Keratinocyte (primary cell): ENCODE results near the gene WWC2. TPM values are rescaled to one million over a fixed set of nuclear protein-coding genes. Genes with fewer than 3 reads are reported as not detected.
A peak's percentile ranks its signal among the peaks of the same experiment; 100 is the strongest.

Experiments
- DNase-seq: peaks from one replicate; pipeline ENCODE4 v3.0.0-alpha.2; 2011; ENCODE audit warnings: low read depth, missing footprints, low spot score
- FAIRE-seq: peaks from 2 replicates; lab custom pipeline; 2011; peaks lifted over from hg19 to GRCh38; lab: Jason Lieb, UNC
- H2AFZ ChIP-seq: 2 replicates; pipeline ENCODE4 v1.6.0; 2012; ENCODE audit warnings: low read length, control low read depth, inconsistent platforms; ENCODE audit not compliant: control insufficient read depth
- H3K27ac ChIP-seq: 2 replicates; pipeline ENCODE4 v1.5.1; 2011; ENCODE audit warnings: low read length; ENCODE audit not compliant: control insufficient read depth, insufficient read depth
- H3K27me3 ChIP-seq: 3 replicates; pipeline ENCODE4 v1.6.0; 2011; ENCODE audit warnings: low read length; ENCODE audit not compliant: control insufficient read depth, insufficient read depth; ENCODE audit errors: extremely low read depth
- H3K36me3 ChIP-seq, 2 experiments: 2 replicates in 1 of 2; 3 replicates in 1 of 2; pipeline ENCODE4 v1.5.1; 2011; ENCODE audit warnings: low read length in 2 of 2, mild to moderate bottlenecking in 1 of 2; ENCODE audit not compliant: control insufficient read depth in 2 of 2, insufficient read depth in 2 of 2; ENCODE audit errors: extremely low read depth in 1 of 2
- H3K4me1 ChIP-seq: 3 replicates; pipeline ENCODE4 v1.5.1; 2011; ENCODE audit warnings: low read length; ENCODE audit not compliant: control insufficient read depth, insufficient read depth; ENCODE audit errors: extremely low read depth
- H3K4me2 ChIP-seq: 3 replicates; pipeline ENCODE4 v1.6.0; 2011; ENCODE audit warnings: low read depth, low read length; ENCODE audit not compliant: control insufficient read depth, insufficient read depth; ENCODE audit errors: extremely low read depth
- H3K4me3 ChIP-seq, 3 experiments: fragments of 200-600 bp in 1 of 3; sonication (generic) in 1 of 3; 2 replicates in 2 of 3; 3 replicates in 1 of 3; pipeline ENCODE4 v1.5.1; 2011 to 2016; ENCODE audit warnings: low read length in 3 of 3, mild to moderate bottlenecking in 3 of 3, control low read depth in 2 of 3, inconsistent platforms in 1 of 3, low read depth in 1 of 3, mixed read lengths in 1 of 3, mixed run types in 1 of 3, moderate library complexity in 1 of 3; ENCODE audit not compliant: control insufficient read depth in 2 of 3, insufficient read depth in 2 of 3; ENCODE audit errors: extremely low read depth in 1 of 3
- H3K79me2 ChIP-seq: 2 replicates; pipeline ENCODE4 v1.6.0; 2012; ENCODE audit warnings: low read length; ENCODE audit not compliant: control insufficient read depth, insufficient read depth
- H3K9ac ChIP-seq: 3 replicates; pipeline ENCODE4 v1.6.0; 2011; ENCODE audit warnings: low read length; ENCODE audit not compliant: control insufficient read depth, insufficient read depth; ENCODE audit errors: extremely low read depth
- H3K9me1 ChIP-seq: 3 replicates; pipeline ENCODE4 v1.6.0; 2011; ENCODE audit warnings: low read length; ENCODE audit not compliant: control insufficient read depth, insufficient read depth; ENCODE audit errors: extremely low read depth
- H3K9me3 ChIP-seq: 2 replicates; pipeline ENCODE4 v1.5.1; 2012; ENCODE audit warnings: low read depth, low read length; ENCODE audit not compliant: control insufficient read depth
- H4K20me1 ChIP-seq: 3 replicates; pipeline ENCODE4 v1.6.0; 2011; ENCODE audit warnings: low read length; ENCODE audit not compliant: control insufficient read depth, insufficient read depth; ENCODE audit errors: extremely low read depth
- CTCF ChIP-seq, 3 experiments: IDR thresholded peaks in 1 of 3; conservative IDR thresholded peaks in 1 of 3; optimal IDR thresholded peaks in 1 of 3; 2 replicates in 2 of 3; 3 replicates in 1 of 3; pipeline versions ENCODE3 to v1.5.1; 2011; ENCODE audit warnings: low read length in 3 of 3, mild to moderate bottlenecking in 3 of 3, moderate library complexity in 2 of 3, control low read depth in 1 of 3, inconsistent platforms in 1 of 3; ENCODE audit not compliant: insufficient read depth in 2 of 3; ENCODE audit errors: extremely low read depth in 1 of 3
- EZH2 ChIP-seq: IDR thresholded peaks from one replicate; pipeline ENCODE4 v1.6.1; 2012; ENCODE audit warnings: inconsistent platforms, mild to moderate bottlenecking, low read length, moderate library complexity
- dilution Hi-C: fragments of 300-500 bp; cut with MboI; formaldehyde crosslinking; loops from one replicate; pipeline ENCODE4 v1.7.0; 2020; ENCODE audit warnings: low sequenced_read_pairs; ENCODE audit not compliant: extremely low pct_ligation_motif_present
- polyA plus RNA-seq, 5 experiments: library from polyadenylated mRNA; depleted of rRNA in 3 of 5; stranded (reverse) in 3 of 5; stranded (forward) in 1 of 5; unstranded in 1 of 5; fragments of >200 nt; gene quantifications; 1 replicate in 1 of 5; 2 replicates in 3 of 5; 3 replicates in 1 of 5; pipeline versions ENCODE4 v1.2.1 to v1.2.3, GENCODE V29; 2011 to 2012; ENCODE audit warnings: missing spikeins in 2 of 5, low read depth in 1 of 5, low replicate concordance in 1 of 5

Gene WWC2
- polyA plus RNA-seq, 1 donor (not counting 4 experiments of a cell fraction or from before 2014, with no cell fraction given), result 15.4 TPM

GRCh38 chr4:183111452-183111885 is 12.4 kb downstream of the WWC2 start:
- H3K4me2 ChIP-seq, result no peak overlapping the region
- H3K79me2 ChIP-seq, result peaks cover 93% of the 10 kb centered on the region
- DNase-seq, result no peak
- TF ChIP-seq CTCF (optimal IDR thresholded peaks at IDR 0.05 in 1 of 3, IDR thresholded peaks at IDR 0.05 in 1 of 3, conservative IDR thresholded peaks at IDR 0.05 in 1 of 3; ENCODE audit: extremely low read depth in 1 of 3, insufficient read depth in 2 of 3, low read length in 3 of 3) (no peak), EZH2 (no peak)
- peaks cover 13% of the 10 kb centered on the region for H3K4me1 ChIP-seq
- H3K36me3 ChIP-seq, result no peaks in the 10 kb centered on the region
- no peak overlapping the region for H3K27ac ChIP-seq
- H3K9ac ChIP-seq, result no peak overlapping the region
- dilution Hi-C loops, result no loop called here
- FAIRE-seq, result no peak
- no peaks in the 10 kb centered on the region for H3K9me3 ChIP-seq
- no peak overlapping the region for H3K4me3 ChIP-seq
- peaks cover 2% of the 10 kb centered on the region for H3K9me1 ChIP-seq
- no peaks in the 10 kb centered on the region for H4K20me1 ChIP-seq
- no peaks in the 10 kb centered on the region for H3K27me3 ChIP-seq
- H2AFZ ChIP-seq, result no peak overlapping the region

GRCh38 chr4:183118141-183118540 is 19.1 kb downstream of the WWC2 start:
- Histone ChIP-seq H3K4me3 (peak overlapping the region in 1 of 3 experiments; percentile 29), H3K9ac (no peak overlapping the region), H2AFZ (no peak overlapping the region), H3K9me3 (no peaks in the 10 kb centered on the region), H3K27me3 (no peaks in the 10 kb centered on the region), H3K36me3 (no peaks in the 10 kb centered on the region), H3K27ac (no peak overlapping the region), H3K79me2 (peaks cover 89% of the 10 kb centered on the region), H3K4me1 (peaks cover 14% of the 10 kb centered on the region), H3K4me2 (peak overlapping the region; percentile 55), H4K20me1 (no peaks in the 10 kb centered on the region), H3K9me1 (no peaks in the 10 kb centered on the region)
- FAIRE-seq (no peak), DNase-seq (no peak)
- dilution Hi-C loops, result no loop called here
- TF ChIP-seq EZH2, result no peak
- TF ChIP-seq CTCF (optimal IDR thresholded peaks at IDR 0.05 in 1 of 3, IDR thresholded peaks at IDR 0.05 in 1 of 3, conservative IDR thresholded peaks at IDR 0.05 in 1 of 3; ENCODE audit: extremely low read depth in 1 of 3, insufficient read depth in 2 of 3, low read length in 3 of 3), result no peak
